Nephron (organoid): Measurements from ENCODE around the gene MCF2.
"Not testable (repeated sequence)": the region's sequence is repeated elsewhere in the genome, so short reads cannot be mapped to it uniquely, and the experiment has no call there.

Source experiments
- H3K27ac Mint-ChIP-seq, 3 experiments: 2 replicates each; pipeline ENCODE4 v1.8.0; 2020; ENCODE audit warnings: mixed read lengths in 3 of 3, mild to moderate bottlenecking in 2 of 3, moderate library complexity in 1 of 3
- H3K27me3 Mint-ChIP-seq: 2 replicates; pipeline ENCODE4 v1.8.0; 2021; ENCODE audit warnings: low read depth, mild to moderate bottlenecking, moderate library complexity, mixed read lengths
- H3K36me3 Mint-ChIP-seq: 2 replicates; pipeline ENCODE4 v1.8.0; 2020; ENCODE audit warnings: low read depth, mixed read lengths
- H3K4me1 Mint-ChIP-seq: 2 replicates; pipeline ENCODE4 v1.8.0; 2020; ENCODE audit warnings: mixed read lengths
- H3K4me3 Mint-ChIP-seq, 3 experiments: 2 replicates each; pipeline ENCODE4 v1.8.0; 2020; ENCODE audit warnings: mild to moderate bottlenecking in 3 of 3, mixed read lengths in 3 of 3, moderate library complexity in 2 of 3
- H3K9me3 Mint-ChIP-seq: 2 replicates; pipeline ENCODE4 v1.8.0; 2020; ENCODE audit warnings: mixed read lengths
- CTCF ChIP-seq, 3 experiments: fragments of 200-600 bp; sonication (generic); IDR thresholded peaks; one replicate each; pipeline ENCODE4 v1.5.0; 2021; ENCODE audit warnings: antibody characterized with exemption in 3 of 3; ENCODE audit not compliant: unreplicated experiment in 3 of 3

Gene MCF2

GRCh38 chrX:139702658-139703057 lies 5.3 kb downstream of the MCF2 start:
- no peaks in the 10 kb centered on the region for H3K36me3 Mint-ChIP-seq
- H3K4me1 Mint-ChIP-seq: no peaks in the 10 kb centered on the region
- TF ChIP-seq CTCF (IDR thresholded peaks at IDR 0.05; ENCODE audit: unreplicated experiment in 3 of 3): no peak
- peaks cover 8% of the 10 kb centered on the region for H3K9me3 Mint-ChIP-seq
- no peak overlapping the region for H3K27ac Mint-ChIP-seq
- no peak overlapping the region for H3K4me3 Mint-ChIP-seq
- H3K27me3 Mint-ChIP-seq: no peaks in the 10 kb centered on the region

- TF ChIP-seq CTCF (IDR thresholded peaks at IDR 0.05; ENCODE audit: unreplicated experiment in 3 of 3): no peak
Observed at GRCh38 chrX:139692908-139693307, 15.1 kb downstream of the MCF2 start.

GRCh38 chrX:139692506-139692849 lies 15.5 kb downstream of the MCF2 start:
- H3K4me3 Mint-ChIP-seq: peak overlapping the region; percentile 1 to 64 (median 53)
- H3K9me3 Mint-ChIP-seq: peaks cover 4% of the 10 kb centered on the region
- H3K4me1 Mint-ChIP-seq: no peaks in the 10 kb centered on the region
- H3K27ac Mint-ChIP-seq: no peak overlapping the region
- no peaks in the 10 kb centered on the region for H3K36me3 Mint-ChIP-seq
- no peak for TF ChIP-seq CTCF (IDR thresholded peaks at IDR 0.05; ENCODE audit: unreplicated experiment in 3 of 3)
- peaks cover 42% of the 10 kb centered on the region for H3K27me3 Mint-ChIP-seq

More at GRCh38 chrX:139692908-139693307, 15.1 kb downstream of the MCF2 start:
- no peaks in the 10 kb centered on the region for H3K36me3 Mint-ChIP-seq
- peaks cover 37% of the 10 kb centered on the region for H3K27me3 Mint-ChIP-seq
- no peaks in the 10 kb centered on the region for H3K4me1 Mint-ChIP-seq
- H3K27ac Mint-ChIP-seq: no peak overlapping the region
- peak overlapping the region; percentile 1 to 64 (median 53) for H3K4me3 Mint-ChIP-seq
- H3K9me3 Mint-ChIP-seq: peaks cover 4% of the 10 kb centered on the region

GRCh38 chrX:139691843-139692505 lies 16.0 kb downstream of the MCF2 start:
- Mint-ChIP-seq H3K9me3 (peaks cover 4% of the 10 kb centered on the region), H3K27me3 (peaks cover 43% of the 10 kb centered on the region), H3K27ac (no peak overlapping the region), H3K4me1 (no peaks in the 10 kb centered on the region), H3K4me3 (peak overlapping the region; percentile 29 to 78 (median 72)), H3K36me3 (no peaks in the 10 kb centered on the region)
- no peak for TF ChIP-seq CTCF (IDR thresholded peaks at IDR 0.05; ENCODE audit: unreplicated experiment in 3 of 3)

- Mint-ChIP-seq H3K9me3 (peaks cover 8% of the 10 kb centered on the region), H3K4me3 (peak overlapping the region; percentile 72 to 78 (median 75)), H3K27me3 (peaks cover 43% of the 10 kb centered on the region), H3K27ac (no peak overlapping the region), H3K36me3 (no peaks in the 10 kb centered on the region), H3K4me1 (no peaks in the 10 kb centered on the region)
- no peak for TF ChIP-seq CTCF (IDR thresholded peaks at IDR 0.05; ENCODE audit: unreplicated experiment in 3 of 3)
Observed at GRCh38 chrX:139691493-139691842, 16.5 kb downstream of the MCF2 start.

GRCh38 chrX:139685175-139685574 lies 22.8 kb downstream of the MCF2 start:
- H3K4me1 Mint-ChIP-seq, H3K36me3 Mint-ChIP-seq, H3K27ac Mint-ChIP-seq, H3K4me3 Mint-ChIP-seq: not testable (repeated sequence)
- H3K27me3 Mint-ChIP-seq: peaks cover 16% of the 10 kb centered on the region
- H3K9me3 Mint-ChIP-seq: peaks cover 16% of the 10 kb centered on the region
